Measurements from ENCODE around the gene CD69.

- TF ChIP-seq POLR2A (IDR thresholded peaks at IDR 0.05; ENCODE audit: low read length) (no peak), GATA1 (IDR thresholded peaks at IDR 0.05; ENCODE audit: low read depth, low read length) (no peak)
Measured at GRCh38 chr12:9806714-9807113, 46.0 kb upstream of the CD69 start.

Measured in erythroblast (primary cell).